ENCODE results near the gene CD83.

- TF ChIP-seq CTCF (IDR thresholded peaks at IDR 0.05; ENCODE audit: low read depth, low read length, poor library complexity, severe bottlenecking) (no peak), EZH2phosphoT487 (IDR thresholded peaks at IDR 0.05; ENCODE audit: borderline replicate concordance, low read length) (no peak)
Observed at GRCh38 chr6:14126191-14126590, 8.6 kb downstream of the CD83 start.

All from DOHH2 (cell line).